Left lung (tissue), 10 donors: ENCODE data around the gene UBTF. TPM values are rescaled to one million over a fixed set of nuclear protein-coding genes. Genes with fewer than 3 reads are reported as not detected.

Experiments used
- ATAC-seq: fragments of 200-7000 bp; cut with Tn5 transposase; one replicate; pipeline ENCODE4 v1.9.1; 2020; ENCODE audit warnings: moderate library complexity
- DNase-seq, 4 donors: peaks; one replicate each; pipeline ENCODE4 v3.0.0-alpha.2; 2013 to 2020
- H3K27ac ChIP-seq, 2 donors: fragments of 200-600 bp; sonication (generic) in 1 of 2; one replicate each; pipeline versions ENCODE4 v1.5.0 to v1.8.0; 2020 to 2021
- H3K27me3 ChIP-seq, 2 donors: fragments of 200-600 bp; sonication (generic) in 1 of 2; one replicate each; pipeline versions ENCODE4 v1.5.0 to v1.8.0; 2020 to 2021
- H3K36me3 ChIP-seq, 2 donors: fragments of 200-600 bp; sonication (generic) in 1 of 2; one replicate each; pipeline versions ENCODE4 v1.5.0 to v1.8.0; 2020 to 2021
- H3K4me1 ChIP-seq, 2 donors: fragments of 200-600 bp; one replicate each; pipeline ENCODE4 v1.8.0; 2021
- H3K4me3 ChIP-seq, 2 donors: fragments of 200-600 bp; sonication (generic) in 1 of 2; one replicate each; pipeline versions ENCODE4 v1.5.0 to v1.8.0; 2020 to 2021; ENCODE audit warnings: mild to moderate bottlenecking in 1 of 2
- H3K9me3 ChIP-seq, 2 donors: fragments of 200-600 bp; sonication (generic) in 1 of 2; one replicate each; pipeline versions ENCODE4 v1.5.0 to v1.8.0; 2020 to 2021
- CTCF ChIP-seq, 2 donors: fragments of 200-600 bp; sonication (generic) in 1 of 2; IDR thresholded peaks; one replicate each; pipeline versions ENCODE4 v1.5.0 to v1.8.0; 2021; ENCODE audit warnings: antibody characterized with exemption in 2 of 2
- intact Hi-C, 2 donors: fragments of 100-400 bp; cut with DNase I; formaldehyde crosslinking; loops; one replicate each; pipeline versions ENCODE4 v1.11.2 to v1.14.2; 2022
- polyA plus RNA-seq, 6 donors: library from polyadenylated mRNA; unstranded; fragments of 120-200 nt; gene quantifications; one replicate each; pipeline ENCODE4 v1.2.1, GENCODE V29; 2013; ENCODE audit not compliant: insufficient read length in 6 of 6
- total RNA-seq, 2 donors: library from RNA; stranded (reverse); fragmentation: NEBNext Ultra II Directional; extraction: Animal tissue kit (Norgen Biotek cat#: 25700); gene quantifications; one replicate each; pipeline ENCODE4 v1.2.1, GENCODE V29; 2021
- donor health status: DM: no; HTN: yes; CAD: no.
- donor health status: DM: no; HTN: no; CAD: no.

The UBTF gene
- total and polyA plus RNA-seq, 8 donors: 65.5 to 136 (median 109) TPM

GRCh38 chr17:44188576-44189403 is 30.7 kb downstream of the UBTF start:
- Histone ChIP-seq H3K4me1 (peaks cover 16 to 53% of the 10 kb centered on the region in 2 donors), H3K27me3 (no peaks in the 10 kb centered on the region), H3K4me3 (peak overlapping the region in 1 of 2 donors; percentile 87), H3K9me3 (no peaks in the 10 kb centered on the region), H3K27ac (peak overlapping the region in 1 of 2 donors; percentile 97), H3K36me3 (peaks cover 0 to 52% of the 10 kb centered on the region in 2 donors)
- ATAC-seq (no peak), DNase-seq (peak in 1 of 4 donors; percentile 69)
- TF ChIP-seq CTCF (IDR thresholded peaks at IDR 0.05): no peak
- intact Hi-C loops: no loop called here

GRCh38 chr17:44187131-44187899 is 32.2 kb downstream of the UBTF start:
- peak in 2 of 4 donors; percentile 14 to 35 for DNase-seq
- intact Hi-C loops: no loop called here

GRCh38 chr17:44186307-44187130 is 33.0 kb downstream of the UBTF start, which contains the start of gene TMUB2:
TMUB2 (plus strand) TSS chr17:44186972; CDS start chr17:44187709, 737 bp downstream.
- peak within 1 kb of the TSS; percentile 65 to 87 for H3K4me3 ChIP-seq
- no peaks in the 10 kb centered on the region for H3K9me3 ChIP-seq
- peaks cover 16 to 41% of the 10 kb centered on the region in 2 donors for H3K4me1 ChIP-seq
- ATAC-seq (peak; percentile 97), DNase-seq (peak; percentile 99 to 100 (median 99))
- H3K27me3 ChIP-seq: no peaks in the 10 kb centered on the region
- peaks cover 0 to 45% of the 10 kb centered on the region in 2 donors for H3K36me3 ChIP-seq
- intact Hi-C loops: no loop called here
- TF ChIP-seq CTCF (IDR thresholded peaks at IDR 0.05): no peak
- H3K27ac ChIP-seq: peak within 1 kb of the TSS; percentile 94 to 97

More at GRCh38 chr17:44187131-44187899, 32.2 kb downstream of the UBTF start:
- Histone ChIP-seq H3K9me3 (no peaks in the 10 kb centered on the region), H3K4me1 (peaks cover 16 to 49% of the 10 kb centered on the region in 2 donors), H3K4me3 (peak overlapping the region; percentile 65 to 87), H3K27me3 (no peaks in the 10 kb centered on the region), H3K27ac (peak overlapping the region; percentile 94 to 97), H3K36me3 (peaks cover 0 to 45% of the 10 kb centered on the region in 2 donors)
- TF ChIP-seq CTCF (IDR thresholded peaks at IDR 0.05): no peak
- peak; percentile 73 for ATAC-seq

GRCh38 chr17:44184212-44184810 is 35.2 kb downstream of the UBTF start:
- no peaks in the 10 kb centered on the region for H3K9me3 ChIP-seq
- intact Hi-C loops: no loop called here
- H3K36me3 ChIP-seq: peaks cover 0 to 27% of the 10 kb centered on the region in 2 donors
- no peak for ATAC-seq
- no peak for TF ChIP-seq CTCF (IDR thresholded peaks at IDR 0.05)
- H3K4me1 ChIP-seq: peaks cover 16 to 39% of the 10 kb centered on the region in 2 donors
- H3K4me3 ChIP-seq: no peak overlapping the region
- H3K27me3 ChIP-seq: no peaks in the 10 kb centered on the region
- peak in 1 of 4 donors; percentile 5 for DNase-seq
- no peak overlapping the region for H3K27ac ChIP-seq
